ENCODE data around the gene TRIM73.
"Not testable (repeated sequence)": the region's sequence is repeated elsewhere in the genome, so short reads cannot be mapped to it uniquely, and the experiment has no call there.

DNA sequence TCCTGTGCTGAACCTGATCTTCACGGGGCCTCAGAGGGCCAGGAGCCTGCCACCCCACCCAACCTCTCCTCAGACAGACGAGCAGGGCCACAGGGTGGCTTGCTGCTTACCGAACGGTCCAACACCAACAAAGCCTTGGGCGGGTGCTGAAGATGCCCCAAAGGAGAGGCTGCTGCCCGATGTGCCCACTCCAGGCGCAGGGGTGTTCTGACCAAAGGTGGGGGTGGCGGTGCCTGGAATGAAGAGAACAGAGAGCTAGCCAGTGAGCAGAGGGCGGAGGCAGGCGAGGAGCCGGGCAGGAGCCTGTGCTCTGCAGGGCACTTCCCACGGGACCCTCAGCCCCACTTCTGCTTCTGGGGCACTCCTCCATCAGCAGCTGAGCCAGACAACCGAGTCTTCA lies 23.8 kb downstream of the TRIM73 start:
- TF ChIP-seq, protein P1, sequence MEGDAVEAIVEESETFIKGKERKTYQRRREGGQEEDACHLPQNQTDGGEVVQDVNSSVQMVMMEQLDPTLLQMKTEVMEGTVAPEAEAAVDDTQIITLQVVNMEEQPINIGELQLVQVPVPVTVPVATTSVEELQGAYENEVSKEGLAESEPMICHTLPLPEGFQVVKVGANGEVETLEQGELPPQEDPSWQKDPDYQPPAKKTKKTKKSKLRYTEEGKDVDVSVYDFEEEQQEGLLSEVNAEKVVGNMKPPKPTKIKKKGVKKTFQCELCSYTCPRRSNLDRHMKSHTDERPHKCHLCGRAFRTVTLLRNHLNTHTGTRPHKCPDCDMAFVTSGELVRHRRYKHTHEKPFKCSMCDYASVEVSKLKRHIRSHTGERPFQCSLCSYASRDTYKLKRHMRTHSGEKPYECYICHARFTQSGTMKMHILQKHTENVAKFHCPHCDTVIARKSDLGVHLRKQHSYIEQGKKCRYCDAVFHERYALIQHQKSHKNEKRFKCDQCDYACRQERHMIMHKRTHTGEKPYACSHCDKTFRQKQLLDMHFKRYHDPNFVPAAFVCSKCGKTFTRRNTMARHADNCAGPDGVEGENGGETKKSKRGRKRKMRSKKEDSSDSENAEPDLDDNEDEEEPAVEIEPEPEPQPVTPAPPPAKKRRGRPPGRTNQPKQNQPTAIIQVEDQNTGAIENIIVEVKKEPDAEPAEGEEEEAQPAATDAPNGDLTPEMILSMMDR (IDR thresholded peaks at IDR 0.05), result not testable (repeated sequence)
- not testable (repeated sequence) for TF ChIP-seq POLR2A (IDR thresholded peaks at IDR 0.05)

Measured in tibial nerve (tissue), 3 donors.